Activated CD8-positive, alpha-beta memory T cell treated with anti-CD3 and anti-CD28 coated beads, Interleukin-2, amount 50 U/mL, for 1 hour (primary cell): ENCODE data around the gene DNAH8.
"Not testable (repeated sequence)": the region's sequence is repeated elsewhere in the genome, so short reads cannot be mapped to it uniquely, and the experiment has no call there.

Experiments
- DNase-seq: peaks from one replicate; pipeline ENCODE4 v3.0.0-alpha.2; 2020; ENCODE audit errors: extremely low read depth

The DNAH8 gene

DNA sequence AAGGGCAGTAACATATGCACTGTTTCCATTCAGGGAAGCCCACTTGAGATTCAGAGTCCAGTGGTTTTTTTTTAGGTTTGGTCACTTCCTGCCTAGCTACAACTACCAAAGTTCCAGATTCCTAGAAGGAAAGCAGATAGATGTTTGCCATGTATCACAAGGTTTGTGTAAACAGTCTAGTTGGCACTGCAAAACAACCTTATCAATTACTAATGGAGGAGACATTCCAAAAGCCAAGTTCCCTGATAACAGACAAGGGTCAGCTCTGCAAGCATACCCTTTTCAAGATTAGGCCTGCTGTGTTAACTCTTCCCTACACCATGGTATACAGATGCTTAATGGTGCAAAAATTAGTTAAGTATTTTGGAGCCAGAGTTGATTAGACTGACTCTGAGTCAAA lies 192.2 kb downstream of the DNAH8 start:
- DNase-seq, result no peak

DNA sequence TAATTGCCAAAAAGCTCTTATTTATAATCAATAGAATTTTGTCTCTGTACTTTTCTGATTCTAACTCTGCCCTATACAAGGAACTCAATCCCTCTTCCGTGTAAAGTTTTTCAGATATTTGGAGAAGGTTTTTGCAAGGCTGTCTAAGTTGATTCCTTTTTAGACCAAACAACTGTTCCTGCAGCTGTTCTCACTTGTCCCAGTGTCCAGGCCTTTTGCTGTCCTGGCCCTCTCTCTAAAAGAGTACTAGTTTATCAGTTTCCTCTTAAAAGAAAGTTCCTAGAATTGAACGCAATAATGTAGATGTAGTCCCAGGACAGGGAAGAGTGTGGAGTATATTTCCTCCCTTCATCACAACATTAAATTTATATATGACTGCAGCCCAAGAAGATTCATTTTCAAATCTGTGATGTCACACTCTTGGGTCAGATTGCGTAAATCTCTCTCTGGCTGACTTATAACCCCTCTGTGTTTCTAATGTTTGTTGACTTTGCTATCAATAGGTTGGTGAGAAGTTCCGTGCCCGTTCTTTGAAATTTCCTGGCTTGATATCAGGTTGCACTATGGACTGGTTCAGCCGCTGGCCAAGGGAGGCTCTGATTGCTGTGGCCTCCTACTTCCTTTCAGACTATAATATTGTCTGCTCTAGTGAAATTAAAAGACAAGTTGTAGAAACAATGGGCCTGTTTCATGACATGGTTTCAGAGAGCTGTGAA lies 194.1 kb downstream of the DNAH8 start:
- no peak for DNase-seq

DNA sequence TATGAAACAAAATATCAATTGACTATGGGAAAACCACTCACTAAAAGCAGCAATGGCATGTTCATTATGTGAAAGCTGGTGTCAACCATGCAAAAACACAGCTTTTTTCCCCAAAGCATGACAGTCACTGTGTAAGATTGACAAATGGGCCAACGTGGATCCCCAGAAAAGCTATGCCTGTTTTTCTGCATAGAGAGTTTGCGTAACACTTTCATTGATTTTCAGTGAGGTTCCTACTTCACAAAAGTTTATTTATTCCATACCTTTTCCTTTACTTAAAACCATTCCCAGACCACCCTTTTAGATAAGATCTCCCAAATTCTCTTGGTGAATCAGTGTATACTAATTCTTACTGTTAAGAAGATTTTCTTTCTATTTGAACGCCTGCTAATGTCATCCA lies 195.1 kb downstream of the DNAH8 start:
- no peak for DNase-seq

DNA sequence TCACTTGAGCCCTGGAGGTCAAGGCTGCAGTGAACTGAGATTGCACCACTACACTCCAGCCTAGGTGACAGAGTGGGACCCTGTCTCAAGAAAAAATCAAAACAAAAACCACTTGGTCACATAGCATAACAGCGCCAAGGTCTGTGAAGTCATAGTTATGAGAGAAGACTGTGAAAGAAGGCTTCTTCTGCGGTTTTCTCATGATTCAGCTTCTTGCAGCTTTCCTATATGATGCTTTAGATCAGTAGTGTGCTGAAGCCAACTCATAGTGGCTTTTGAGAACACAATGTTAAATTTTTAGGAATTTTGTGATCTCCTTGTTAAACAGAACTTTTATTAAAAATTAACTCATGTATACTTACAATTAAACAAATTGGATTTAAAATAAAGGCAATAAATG lies 197.3 kb downstream of the DNAH8 start:
- DNase-seq, result no peak

DNA sequence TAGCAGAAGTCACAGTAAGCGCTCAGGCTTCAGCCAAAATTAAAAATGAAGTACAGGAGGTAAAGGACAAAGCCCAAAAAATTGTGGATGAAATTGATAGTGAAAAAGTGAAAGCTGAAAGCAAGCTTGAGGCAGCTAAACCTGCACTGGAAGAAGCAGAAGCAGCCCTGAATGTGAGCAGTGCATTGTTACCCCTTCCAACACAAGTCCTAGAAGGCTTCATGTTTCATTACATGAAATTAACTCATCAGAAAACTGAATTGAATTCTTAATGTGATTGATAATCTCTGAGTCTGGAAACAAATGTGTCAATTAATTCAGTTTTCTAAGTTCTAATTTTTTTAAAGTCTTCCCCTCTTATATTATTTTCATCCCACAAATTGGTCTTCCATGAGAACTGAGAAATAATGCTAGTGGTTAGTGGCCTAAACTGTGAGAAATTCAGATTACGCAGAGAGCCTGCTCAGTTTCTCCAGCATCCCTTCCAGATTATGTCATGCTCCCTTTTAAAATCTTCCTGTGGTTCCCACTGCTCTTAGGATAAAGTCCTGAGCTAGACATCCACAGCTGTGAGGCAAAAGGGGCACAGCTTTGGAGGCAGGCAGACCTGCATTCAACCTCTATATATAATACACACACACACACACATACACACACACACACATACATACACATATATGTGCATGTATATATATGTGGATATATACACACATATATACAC lies 200.3 kb downstream of the DNAH8 start:
- DNase-seq, result no peak

DNA sequence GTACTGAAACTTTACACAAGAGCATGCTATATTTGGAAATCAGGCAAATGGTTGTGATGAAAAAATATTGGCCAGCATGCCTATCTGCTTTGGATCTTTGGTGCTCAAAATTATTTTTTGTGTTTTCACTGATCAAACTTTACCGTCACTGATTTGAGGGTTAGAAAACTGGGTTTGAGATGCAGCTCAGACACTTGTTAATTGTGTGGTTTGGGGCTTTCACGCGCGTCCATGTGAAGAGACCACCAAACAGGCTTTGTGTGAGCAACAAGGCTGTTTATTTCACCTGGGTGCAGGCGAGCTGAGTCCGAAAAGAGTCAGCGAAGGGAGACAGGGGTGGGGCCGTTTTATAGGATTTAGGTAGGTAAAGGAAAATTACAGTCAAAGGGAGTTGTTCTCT lies 206.4 kb downstream of the DNAH8 start:
- DNase-seq, result not testable (repeated sequence)

DNA sequence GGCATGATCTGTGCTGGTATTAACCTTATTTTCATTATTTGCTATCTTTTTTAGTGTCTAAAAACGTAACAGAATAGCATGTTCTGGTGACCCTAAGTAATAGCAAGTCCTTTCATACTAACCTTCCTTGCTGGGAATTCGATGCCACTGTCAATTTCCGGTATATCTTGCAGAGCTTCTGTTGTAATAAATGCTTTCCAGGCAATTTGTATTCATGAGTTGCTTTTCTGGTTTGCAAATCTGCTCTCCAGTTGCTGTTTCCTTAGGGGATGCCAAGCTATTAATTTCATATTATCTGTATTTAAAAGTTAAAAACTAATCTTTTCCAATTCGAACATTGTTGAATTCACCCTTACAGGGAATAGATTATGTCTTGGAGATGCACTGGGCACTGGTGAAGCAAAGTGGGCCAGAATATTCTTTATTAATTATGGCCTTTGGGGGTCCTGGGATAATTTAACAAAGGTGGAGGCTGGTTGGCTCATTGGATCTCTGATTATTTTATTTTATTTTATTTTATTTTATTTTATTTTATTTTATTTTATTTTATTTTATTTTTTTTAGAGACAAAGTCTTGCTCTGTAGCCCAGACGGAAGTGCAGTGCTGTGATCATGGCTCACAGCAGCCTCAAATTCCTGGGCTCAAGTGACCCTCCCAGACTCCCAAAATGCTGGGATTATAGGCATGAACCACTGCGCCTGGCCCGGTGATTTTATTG lies 209.8 kb downstream of the DNAH8 start:
- DNase-seq, result no peak

DNA sequence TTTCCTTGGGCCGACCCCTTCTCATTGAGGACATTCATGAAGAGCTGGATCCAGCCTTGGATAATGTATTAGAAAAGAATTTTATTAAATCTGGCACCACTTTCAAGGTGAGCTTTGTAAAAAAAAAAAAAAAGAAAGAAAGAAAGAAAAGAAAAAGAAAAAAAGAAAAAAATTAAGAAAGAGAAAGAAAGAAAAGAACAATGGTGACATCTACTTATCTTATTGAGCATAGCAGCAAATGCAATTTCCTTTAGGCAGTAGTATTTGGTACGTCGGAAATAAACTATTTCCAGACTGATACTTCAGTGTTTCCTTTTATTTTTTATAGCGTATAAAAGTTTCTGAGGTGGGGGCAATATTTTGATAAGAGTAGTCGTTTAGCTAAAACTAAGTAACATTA lies 214.4 kb downstream of the DNAH8 start:
- no peak for DNase-seq

DNA sequence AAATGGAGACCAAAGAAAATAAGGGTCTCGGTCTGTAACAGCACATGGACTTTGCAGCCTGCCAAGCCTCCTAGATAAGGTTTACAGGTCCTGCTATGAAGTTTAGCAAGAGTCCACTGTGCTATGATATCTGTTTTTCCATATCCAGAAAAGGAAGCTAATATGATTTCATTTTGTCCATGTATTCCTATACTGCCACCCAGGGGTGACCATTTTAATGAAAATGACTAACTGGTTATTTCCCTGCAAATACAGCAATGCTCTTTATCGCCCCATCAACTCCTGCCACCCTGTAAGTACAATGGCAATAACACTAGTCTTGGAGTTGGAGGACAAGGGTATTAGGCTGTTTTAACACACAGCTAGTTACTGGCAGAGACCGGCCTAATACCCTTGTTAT lies 218.3 kb downstream of the DNAH8 start:
- no peak for DNase-seq

DNA sequence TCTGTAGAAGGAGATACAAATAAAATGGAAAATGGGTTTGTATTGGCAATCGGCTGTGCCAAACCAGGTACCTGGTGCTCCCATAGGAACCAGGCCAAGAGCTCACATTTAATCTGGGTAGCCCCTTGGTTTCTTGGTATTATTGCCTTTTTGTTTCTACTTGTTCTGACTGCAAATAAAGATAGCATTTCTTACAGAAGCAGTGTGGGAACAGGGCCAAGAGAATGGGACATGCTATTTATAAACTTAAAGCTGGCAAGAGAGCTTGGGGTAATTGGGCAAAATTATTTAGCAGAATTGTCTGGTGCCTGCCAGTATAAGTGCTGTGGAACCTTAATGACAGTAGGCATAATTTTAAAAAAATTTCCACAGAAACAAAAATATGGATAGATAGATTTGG lies 219.9 kb downstream of the DNAH8 start:
- DNase-seq, result no peak

DNA sequence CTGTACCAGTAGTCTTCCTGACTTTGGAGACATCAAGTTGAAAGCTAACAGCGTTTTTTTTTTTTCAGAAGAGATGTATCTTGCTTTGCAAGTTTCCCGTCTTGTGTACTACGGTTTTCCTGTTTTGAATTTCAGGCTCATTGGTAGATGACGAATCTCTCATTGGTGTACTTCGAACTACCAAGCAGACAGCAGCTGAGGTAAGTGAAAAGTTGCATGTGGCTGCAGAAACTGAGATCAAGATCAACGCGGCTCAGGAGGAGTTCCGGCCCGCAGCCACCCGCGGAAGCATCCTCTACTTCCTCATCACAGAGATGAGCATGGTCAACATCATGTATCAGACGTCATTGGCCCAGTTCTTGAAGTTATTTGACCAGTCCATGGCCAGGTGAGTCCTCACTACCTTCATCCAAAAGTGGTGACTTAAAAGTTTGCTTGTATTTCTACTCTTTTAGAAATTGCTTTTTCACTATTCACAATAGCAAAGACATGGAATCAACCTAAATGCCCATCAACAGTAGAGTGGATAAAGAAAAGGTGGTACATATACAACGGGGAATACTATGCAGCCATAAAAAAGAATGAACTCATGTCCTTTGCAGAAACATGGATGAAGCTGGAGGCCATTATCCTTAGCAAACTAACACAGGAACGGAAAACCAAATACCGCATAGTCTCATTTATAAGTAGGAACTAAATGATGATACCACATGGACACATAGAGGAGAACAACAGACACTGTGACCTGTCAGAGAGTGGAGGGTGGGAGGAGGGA lies 222.9 kb downstream of the DNAH8 start:
- DNase-seq, result no peak

DNA sequence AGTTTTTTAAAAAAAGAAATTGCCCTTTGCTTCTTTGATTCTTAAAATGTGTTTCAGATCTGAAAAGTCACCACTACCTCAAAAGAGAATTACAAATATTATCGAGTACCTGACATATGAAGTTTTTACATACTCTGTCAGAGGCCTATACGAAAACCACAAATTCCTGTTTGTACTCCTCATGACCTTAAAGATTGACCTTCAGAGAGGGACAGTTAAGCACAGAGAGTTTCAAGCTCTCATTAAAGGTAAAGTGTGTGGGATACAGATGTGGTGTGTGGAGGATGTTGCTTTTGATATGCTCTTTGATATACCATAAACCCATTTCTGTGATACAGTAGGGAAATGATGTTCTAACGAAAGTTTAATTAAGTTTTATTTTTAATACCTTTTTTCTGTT lies 223.6 kb downstream of the DNAH8 start:
- DNase-seq, result no peak

DNA sequence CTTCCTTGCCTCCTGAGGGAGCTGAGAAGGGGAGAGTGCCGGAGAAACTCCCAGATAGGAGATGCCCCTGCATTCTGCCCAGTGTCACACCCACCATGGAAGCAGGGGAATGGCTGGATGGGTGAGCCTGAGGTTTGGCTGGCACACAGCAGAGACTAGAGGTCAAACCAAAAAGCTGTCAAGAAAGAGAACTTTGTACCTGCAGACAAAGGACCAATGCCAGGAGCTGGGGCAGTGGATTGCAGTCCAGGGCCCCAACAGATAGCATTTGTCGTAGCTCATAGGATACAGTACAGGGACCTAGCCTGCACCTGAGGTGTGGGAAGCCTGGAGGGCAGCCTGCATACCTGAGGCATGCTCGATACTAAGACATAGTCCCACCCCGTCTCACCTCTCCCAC lies 227.3 kb downstream of the DNAH8 start:
- DNase-seq, result no peak

DNA sequence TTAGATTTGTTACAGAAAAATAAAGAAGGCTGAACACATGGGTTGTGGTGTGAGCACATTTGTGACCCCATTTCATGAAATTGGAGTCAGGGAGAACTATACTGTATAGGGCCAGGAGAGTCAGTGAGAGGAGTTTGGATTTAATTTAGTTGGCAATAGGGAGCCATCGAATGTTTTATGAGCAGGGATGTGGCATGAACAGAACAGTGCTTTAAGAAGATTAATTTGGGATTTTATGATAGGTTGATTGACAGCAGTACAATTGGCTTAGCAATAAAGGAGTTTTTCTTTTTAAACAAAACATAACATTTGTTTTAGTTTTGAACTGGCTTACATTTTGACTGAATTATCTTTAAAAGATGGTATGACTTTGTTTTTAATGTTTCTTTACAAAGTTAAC lies 227.9 kb downstream of the DNAH8 start:
- DNase-seq, result no peak

DNA sequence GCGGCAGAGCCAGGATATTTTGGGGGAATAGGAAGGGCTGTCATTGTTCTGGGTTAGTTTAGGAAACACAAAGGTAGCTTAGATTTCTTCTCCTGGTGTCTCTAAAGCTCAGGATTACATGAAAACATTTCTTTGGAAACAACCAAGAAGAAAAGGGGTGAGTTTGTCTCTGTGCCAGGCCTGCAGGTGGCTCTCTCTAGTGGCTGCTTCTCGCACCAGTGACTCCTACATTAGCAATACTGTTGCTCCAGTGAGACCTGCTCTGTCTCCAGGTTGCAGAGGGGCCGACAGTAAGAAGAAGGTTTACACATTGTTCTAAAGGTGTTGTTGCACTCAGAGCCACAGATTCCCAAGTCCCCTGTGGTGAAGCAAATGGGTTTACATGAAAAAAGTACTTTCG lies 228.9 kb downstream of the DNAH8 start:
- DNase-seq, result no peak

DNA sequence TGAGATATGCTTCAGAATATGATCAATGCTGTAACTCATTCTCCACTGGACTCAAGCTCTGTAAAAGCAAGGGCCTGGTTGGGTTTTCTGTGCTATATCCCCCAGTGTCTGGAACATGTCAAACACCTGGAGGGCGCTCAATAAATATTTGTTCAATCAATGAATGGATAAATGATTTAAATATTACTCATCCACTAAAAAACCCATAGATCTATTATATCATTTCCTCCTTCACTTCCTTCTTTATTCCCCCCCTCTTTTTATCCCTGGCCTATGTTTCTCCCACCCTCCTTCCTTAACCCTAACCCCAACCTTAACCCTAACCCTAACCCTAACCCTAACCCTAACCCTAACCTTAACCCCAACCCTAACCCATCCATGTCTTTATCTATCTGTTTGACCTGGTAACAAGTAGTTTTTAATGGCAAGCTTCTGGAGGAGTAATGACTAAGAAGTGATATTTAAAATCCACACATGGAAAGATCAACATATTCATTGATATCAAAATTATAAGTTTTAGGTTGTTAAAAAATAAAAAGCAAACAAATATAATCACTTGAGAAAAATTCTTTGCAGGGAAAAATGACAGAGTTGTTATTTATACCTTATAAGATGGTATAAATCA lies 229.7 kb downstream of the DNAH8 start:
- no peak for DNase-seq

DNA sequence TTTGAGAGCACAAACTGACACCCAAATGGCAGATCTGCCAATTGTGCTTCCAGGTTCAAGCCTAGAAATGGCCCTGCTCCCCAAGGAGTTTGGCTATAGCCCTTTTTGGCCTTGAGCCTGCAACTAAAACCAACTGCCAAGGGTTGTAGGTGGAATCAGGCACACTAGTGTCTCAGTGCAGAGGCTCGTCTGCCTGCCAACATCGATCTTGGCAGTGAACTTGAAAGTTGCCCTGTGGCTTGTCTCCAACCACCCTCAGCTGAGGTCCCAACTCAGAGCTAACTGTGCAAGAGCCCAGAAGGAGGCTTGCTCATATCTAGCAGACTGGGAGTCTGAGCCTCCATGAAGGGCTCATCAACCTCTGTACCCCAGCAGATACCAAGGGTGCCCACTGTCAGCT lies 240.8 kb downstream of the DNAH8 start:
- DNase-seq, result no peak

DNA sequence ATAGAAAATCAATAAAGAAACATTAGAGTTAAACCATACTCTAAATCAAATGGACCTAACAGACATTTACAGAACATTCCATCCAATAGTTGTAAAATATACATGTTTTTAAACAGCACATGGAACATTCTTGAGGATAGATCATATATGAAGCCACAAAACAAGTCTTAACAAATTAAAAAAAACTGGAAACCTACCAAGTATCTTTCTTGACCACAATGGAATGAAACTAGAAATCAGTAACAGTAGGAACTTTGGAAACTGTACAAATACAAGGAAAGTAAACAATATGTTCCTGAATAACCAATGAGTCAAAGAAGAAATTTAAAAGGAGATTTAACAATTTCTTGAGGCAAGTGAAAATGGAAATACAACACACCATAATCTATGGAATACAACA lies 242.3 kb downstream of the DNAH8 start:
- no peak for DNase-seq

DNA sequence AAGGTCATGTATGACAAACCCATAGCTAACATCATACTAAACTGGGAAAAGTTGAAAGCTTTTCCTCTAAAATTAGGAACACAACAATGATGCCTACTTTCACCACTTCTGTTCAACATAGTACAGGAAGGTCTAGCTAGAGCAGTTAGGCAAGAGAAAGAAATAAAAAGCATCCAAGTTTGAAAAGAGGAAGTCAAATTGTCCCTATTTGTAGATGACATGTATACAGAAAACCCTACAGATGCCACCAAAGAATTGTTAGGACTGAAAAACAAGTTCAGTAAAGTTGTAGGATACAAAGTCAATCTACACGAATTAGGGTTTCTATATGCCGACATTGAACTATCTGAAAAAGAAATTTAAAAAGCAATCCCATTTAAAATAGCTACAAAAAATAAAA lies 244.0 kb downstream of the DNAH8 start:
- no peak for DNase-seq

DNA sequence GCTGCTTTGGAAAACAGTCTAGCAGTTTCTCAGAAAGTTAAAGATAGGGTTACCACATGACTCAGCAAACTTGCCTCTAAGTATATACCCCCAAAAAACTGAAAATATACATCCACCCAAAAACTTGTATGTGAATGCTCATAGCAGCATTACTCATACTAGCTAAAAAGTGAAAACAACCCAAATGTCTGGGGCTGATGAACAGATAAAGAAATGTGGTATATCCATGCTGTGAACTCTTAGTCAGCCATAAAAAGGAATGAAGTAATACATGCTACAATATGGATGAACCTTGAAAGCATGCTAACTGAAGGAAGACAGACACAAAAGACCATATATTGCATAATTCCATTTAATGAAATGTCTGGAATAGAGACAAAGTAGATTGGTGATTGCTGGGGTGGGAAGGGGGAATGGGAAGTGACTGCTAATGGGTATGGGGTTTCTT lies 253.6 kb downstream of the DNAH8 start:
- DNase-seq, result no peak

DNA sequence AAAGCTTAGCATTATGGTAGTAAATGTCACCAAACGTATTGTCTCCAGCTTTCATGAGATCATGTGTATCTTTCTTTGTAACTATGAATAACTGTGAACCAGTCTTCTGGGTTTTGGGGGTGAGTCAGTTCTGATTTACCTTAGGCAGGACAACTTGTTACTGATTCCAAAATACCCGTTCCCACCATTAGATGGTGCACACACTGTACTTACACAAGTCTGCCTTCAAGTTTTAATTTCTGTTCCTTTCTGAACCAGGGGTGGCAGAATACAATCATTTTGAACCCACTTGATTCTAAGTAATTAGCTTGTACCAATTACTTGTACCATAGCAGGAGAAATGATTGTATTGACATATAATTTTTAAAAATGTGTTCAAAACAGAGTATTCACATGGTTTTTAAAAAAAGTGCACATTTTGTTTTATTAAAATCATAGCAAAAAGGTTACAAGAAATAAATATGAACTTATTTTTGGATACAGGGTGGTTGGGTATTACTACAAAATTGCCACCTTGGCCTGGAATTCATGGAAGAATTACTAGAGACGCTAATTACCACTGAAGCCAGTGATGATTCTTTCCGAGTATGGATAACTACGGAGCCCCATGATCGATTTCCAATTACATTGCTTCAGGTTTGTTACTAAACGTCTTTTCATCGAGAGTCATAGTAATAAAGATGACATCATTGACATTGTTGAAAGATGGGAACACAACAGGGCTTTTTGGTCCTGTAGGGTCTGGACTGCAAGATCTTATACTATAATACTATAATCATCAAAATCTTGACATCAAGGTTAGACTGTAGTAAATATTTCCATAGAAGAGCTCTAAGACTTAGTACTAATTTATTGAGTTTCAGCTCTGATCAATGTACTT lies 258.3 kb downstream of the DNAH8 start:
- DNase-seq, result no peak
